HG03060 (cell line): Measurements from ENCODE around the gene SPHK2.
"Not testable (repeated sequence)": the region's sequence is repeated elsewhere in the genome, so short reads cannot be mapped to it uniquely, and the experiment has no call there.

Source experiments
- ATAC-seq: cut with Tn5 transposase; IDR thresholded peaks from one replicate; pipeline ENCODE4 v1.9.1; 2021; ENCODE audit warnings: low read depth, moderate number of reproducible peaks; ENCODE audit not compliant: unreplicated experiment

The SPHK2 gene

GRCh38 chr19:48618916-48619691 is at the start of gene SPHK2, which contains the start of gene RPL18:
Gene SPHK2 (plus strand): TSS chr19:48619506. CDS start chr19:48620515, 1,009 bp downstream.
Gene RPL18 (minus strand): TSS chr19:48619178. CDS start chr19:48619143, 35 bp downstream.
- peak; percentile 83 for ATAC-seq

GRCh38 chr19:48569814-48570213 is 49.5 kb upstream of the SPHK2 start:
- no peak for ATAC-seq

GRCh38 chr19:48571378-48572162 is 47.7 kb upstream of the SPHK2 start:
- no peak for ATAC-seq

- ATAC-seq = no peak
These were observed 46.2 kb upstream of the SPHK2 start for GRCh38 chr19:48573163-48573505.

- ATAC-seq = no peak
These were observed 43.2 kb upstream of the SPHK2 start for GRCh38 chr19:48575931-48576622.

GRCh38 chr19:48577908-48578307 is 41.4 kb upstream of the SPHK2 start:
- ATAC-seq = not testable (repeated sequence)

- ATAC-seq = no peak
These were observed 40.4 kb upstream of the SPHK2 start for GRCh38 chr19:48578891-48579290.

GRCh38 chr19:48582168-48582567 is 37.1 kb upstream of the SPHK2 start:
- ATAC-seq = no peak

- ATAC-seq = no peak
These were observed 31.9 kb upstream of the SPHK2 start for GRCh38 chr19:48587387-48587786.

GRCh38 chr19:48588670-48589401 is 30.5 kb upstream of the SPHK2 start:
- no peak for ATAC-seq

- ATAC-seq = no peak
These were observed 28.3 kb upstream of the SPHK2 start for GRCh38 chr19:48591021-48591420.

GRCh38 chr19:48595171-48595570 is 24.1 kb upstream of the SPHK2 start:
- no peak for ATAC-seq

GRCh38 chr19:48595833-48596232 is 23.5 kb upstream of the SPHK2 start:
- ATAC-seq = no peak

- ATAC-seq = no peak
These were observed 23.1 kb upstream of the SPHK2 start for GRCh38 chr19:48596237-48596636.

GRCh38 chr19:48596679-48597465 is 22.4 kb upstream of the SPHK2 start:
- ATAC-seq = no peak

GRCh38 chr19:48598996-48599700 is 20.2 kb upstream of the SPHK2 start:
- ATAC-seq = no peak

GRCh38 chr19:48600679-48601417 is 18.5 kb upstream of the SPHK2 start:
- no peak for ATAC-seq

GRCh38 chr19:48603001-48603400 is 16.3 kb upstream of the SPHK2 start:
- ATAC-seq = no peak
